GM23338 (cell line): ENCODE measurements around the gene FBLIM1.

ENCODE experiments used
- CTCF ChIP-seq, 2 experiments: fragments of 200-600 bp in 1 of 2; sonication (generic) in 1 of 2; conservative IDR thresholded peaks; 2 replicates each; pipeline versions ENCODE4 v1.5.1 to v1.6.1; 2016 to 2017; ENCODE audit warnings: antibody characterized with exemption in 2 of 2, low read depth in 2 of 2, mild to moderate bottlenecking in 2 of 2, moderate library complexity in 1 of 2
- EZH2 ChIP-seq: fragments of 200-600 bp; sonication (generic); IDR thresholded peaks from one replicate; pipeline ENCODE4 v1.8.0; 2017; ENCODE audit warnings: antibody characterized with exemption, mild to moderate bottlenecking, low read depth; ENCODE audit not compliant: unreplicated experiment
- EZH2phosphoT487 ChIP-seq: fragments of 200-600 bp; sonication (generic); IDR thresholded peaks from one replicate; pipeline ENCODE4 v1.8.1; 2018; ENCODE audit warnings: antibody characterized with exemption; ENCODE audit not compliant: unreplicated experiment
- JUNB ChIP-seq: IDR thresholded peaks from one replicate; pipeline ENCODE4 v1.6.1; 2016; ENCODE audit warnings: antibody characterized with exemption; ENCODE audit not compliant: unreplicated experiment
- POLR2AphosphoS5 ChIP-seq: IDR thresholded peaks from 2 replicates; pipeline ENCODE4 v1.6.1; 2016; ENCODE audit warnings: antibody characterized with exemption, low read depth
- REST ChIP-seq: IDR thresholded peaks from one replicate; pipeline ENCODE4 v1.6.1; 2018; ENCODE audit warnings: antibody characterized with exemption; ENCODE audit not compliant: unreplicated experiment
- ZNF331 ChIP-seq: fragments of 250-450 bp; sonication (Bioruptor Pico); IDR thresholded peaks from 2 replicates; pipeline ENCODE4 v1.5.0; 2020; ENCODE audit warnings: low read depth, mild to moderate bottlenecking, moderate library complexity

- TF ChIP-seq CTCF (conservative IDR thresholded peaks at IDR 0.05; ENCODE audit: low read depth in 2 of 2) (no peak), POLR2AphosphoS5 (peak; percentile 52), EZH2 (no peak), JUNB (no peak), ZNF331 (CRISPR knock-in tag) (no peak), EZH2phosphoT487 (no peak), REST (no peak)
Observed at GRCh38 chr1:15786581-15786980, 28.0 kb downstream of the FBLIM1 start.
